Effector memory CD8-positive, alpha-beta T cell (primary cell): ENCODE data around the gene ANO10.

Source experiments
- ATAC-seq: fragments of 150-1000 bp; cut with Tn5 transposase; replicated peaks from 2 replicates; pipeline ENCODE4 v1.10.0; 2021; ENCODE audit warnings: mild to moderate bottlenecking, moderate library complexity
- DNase-seq, 3 experiments: peaks; one replicate each; pipeline ENCODE4 v3.0.0; 2021
- H3K27ac Mint-ChIP-seq, 2 donors: one replicate each; pipeline ENCODE4 v1.8.0; 2022; ENCODE audit warnings: mild to moderate bottlenecking in 2 of 2, mixed read lengths in 2 of 2, moderate library complexity in 2 of 2
- H3K27me3 Mint-ChIP-seq, 2 donors: one replicate each; pipeline ENCODE4 v1.8.0; 2022; ENCODE audit warnings: mixed read lengths in 2 of 2
- H3K36me3 Mint-ChIP-seq: one replicate; pipeline ENCODE4 v1.8.0; 2022; ENCODE audit warnings: mild to moderate bottlenecking, moderate library complexity, mixed read lengths; ENCODE audit not compliant: insufficient read depth
- H3K4me1 Mint-ChIP-seq, 2 donors: one replicate each; pipeline ENCODE4 v1.8.0; 2022; ENCODE audit warnings: low read depth in 2 of 2, mixed read lengths in 2 of 2
- H3K4me3 Mint-ChIP-seq, 2 donors: one replicate each; pipeline ENCODE4 v1.8.0; 2022; ENCODE audit warnings: mild to moderate bottlenecking in 2 of 2, mixed read lengths in 2 of 2, moderate library complexity in 2 of 2
- H3K9me3 Mint-ChIP-seq, 2 donors: one replicate each; pipeline ENCODE4 v1.8.0; 2022; ENCODE audit warnings: mixed read lengths in 2 of 2

The ANO10 gene

DNA sequence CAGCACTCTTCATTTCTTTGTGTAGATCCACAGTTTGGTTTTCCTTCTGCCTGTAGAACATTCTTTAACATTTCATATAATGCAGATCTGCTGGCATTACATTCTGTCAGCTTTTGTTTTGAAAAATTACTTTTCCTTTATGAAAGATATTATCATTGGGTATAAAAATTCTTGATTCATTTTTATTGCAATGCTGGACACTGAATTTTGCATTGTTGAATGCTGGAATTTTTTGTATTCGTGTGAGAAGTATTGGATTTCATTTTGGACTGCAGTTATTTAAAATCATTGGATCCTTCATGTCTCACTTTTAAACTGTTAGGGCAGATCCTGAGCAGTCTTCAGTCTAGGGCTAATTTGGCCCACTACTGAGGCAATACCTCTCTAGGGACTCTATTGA lies 268.4 kb downstream of the ANO10 start:
- H3K4me3 Mint-ChIP-seq = no peak overlapping the region
- ATAC-seq = no peak

DNA sequence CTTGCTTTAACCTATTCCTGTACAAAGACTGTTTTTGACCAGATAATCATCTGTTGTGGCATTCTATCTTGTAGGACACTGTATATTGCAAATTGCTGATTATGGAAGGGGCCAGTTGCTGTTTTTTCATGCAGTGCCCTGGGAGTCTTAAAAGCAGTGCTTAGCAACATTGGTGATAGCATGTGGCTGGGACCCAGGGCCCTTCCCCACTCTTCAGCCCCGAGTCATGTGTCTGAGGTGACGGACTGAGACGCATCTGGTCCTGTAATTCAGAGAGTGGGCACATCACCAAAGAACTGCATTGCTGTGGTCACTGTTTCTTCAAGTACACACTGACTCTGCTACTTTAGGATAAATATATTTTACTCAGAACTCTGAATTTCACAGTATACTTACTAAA lies 272.1 kb downstream of the ANO10 start:
- DNase-seq = no peak
- Mint-ChIP-seq H3K4me1 (peaks cover 43 to 65% of the 10 kb centered on the region in 2 donors), H3K27me3 (no peaks in the 10 kb centered on the region), H3K27ac (peak overlapping the region in 1 of 2 donors; percentile 96), H3K9me3 (peaks cover 12 to 20% of the 10 kb centered on the region in 2 donors), H3K36me3 (peaks cover 54% of the 10 kb centered on the region), H3K4me3 (no peak overlapping the region)
- ATAC-seq = no peak

More for the DNA sequence above, 268.4 kb downstream of the ANO10 start:
- Mint-ChIP-seq H3K27me3 (no peaks in the 10 kb centered on the region), H3K27ac (peak overlapping the region in 1 of 2 donors; percentile 24), H3K4me1 (peaks cover 15 to 31% of the 10 kb centered on the region in 2 donors), H3K9me3 (peaks cover 18 to 31% of the 10 kb centered on the region in 2 donors), H3K36me3 (peaks cover 29% of the 10 kb centered on the region)
- no peak for DNase-seq

DNA sequence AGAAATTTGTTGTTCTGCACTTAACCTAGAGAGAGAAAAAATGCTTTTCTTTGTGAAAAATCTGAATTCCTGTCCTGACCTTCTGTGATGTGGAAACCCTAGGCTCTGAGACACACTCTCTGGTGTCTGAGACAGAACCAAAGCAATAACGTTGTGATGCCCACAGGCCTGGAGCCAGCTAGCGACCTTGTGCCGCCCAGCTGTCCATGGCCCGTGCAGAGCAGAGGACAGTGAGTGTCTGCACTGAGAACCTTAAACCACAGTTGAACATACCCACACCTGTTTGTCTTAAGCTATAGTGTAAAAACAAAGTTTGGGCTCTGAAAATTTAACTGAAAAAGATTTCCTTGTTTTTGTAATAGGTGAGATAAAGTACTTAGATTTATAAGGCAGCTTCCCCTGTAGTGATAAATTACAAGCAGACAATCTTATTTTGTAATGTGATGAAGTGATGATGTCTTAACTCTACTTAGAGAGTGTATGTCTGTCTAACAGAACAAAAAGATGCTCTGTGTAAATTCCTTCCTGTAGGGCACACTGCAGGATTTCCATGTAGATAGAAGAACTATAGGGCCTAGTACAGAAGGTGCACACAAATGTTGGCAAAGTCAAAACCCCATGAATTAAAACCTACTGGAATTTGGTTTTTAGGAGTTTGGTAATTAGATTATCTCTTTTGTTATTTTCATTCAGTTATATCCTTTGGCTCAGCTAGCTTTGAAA lies 272.8 kb downstream of the ANO10 start:
- H3K4me3 Mint-ChIP-seq = peak overlapping the region; percentile 75 to 83
- ATAC-seq = no peak
- peaks cover 42 to 65% of the 10 kb centered on the region in 2 donors for H3K4me1 Mint-ChIP-seq
- peak overlapping the region; percentile 96 to 99 for H3K27ac Mint-ChIP-seq
- peaks cover 61% of the 10 kb centered on the region for H3K36me3 Mint-ChIP-seq
- no peaks in the 10 kb centered on the region for H3K27me3 Mint-ChIP-seq
- DNase-seq = no peak
- H3K9me3 Mint-ChIP-seq = peaks cover 7 to 13% of the 10 kb centered on the region in 2 donors

DNA sequence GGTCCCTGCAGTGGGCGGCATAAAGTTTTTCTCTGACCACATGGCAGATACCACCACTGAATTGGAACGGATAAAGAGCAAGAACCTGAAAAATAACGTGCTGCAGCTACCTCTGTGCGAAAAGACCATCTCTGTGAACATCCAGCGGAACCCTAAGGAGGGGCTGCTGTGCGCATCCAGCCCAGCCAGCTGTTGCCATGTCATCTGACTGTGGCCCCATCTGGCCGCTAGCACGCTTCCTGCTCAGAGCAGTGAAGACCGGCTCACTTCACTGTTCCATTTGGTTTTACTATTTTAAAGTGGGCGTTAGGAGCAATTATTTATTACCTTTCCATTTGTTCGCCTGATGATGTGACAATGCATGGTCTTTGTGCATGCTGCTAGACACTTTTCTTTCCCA lies 273.5 kb downstream of the ANO10 start:
- peaks cover 62% of the 10 kb centered on the region for H3K36me3 Mint-ChIP-seq

DNA sequence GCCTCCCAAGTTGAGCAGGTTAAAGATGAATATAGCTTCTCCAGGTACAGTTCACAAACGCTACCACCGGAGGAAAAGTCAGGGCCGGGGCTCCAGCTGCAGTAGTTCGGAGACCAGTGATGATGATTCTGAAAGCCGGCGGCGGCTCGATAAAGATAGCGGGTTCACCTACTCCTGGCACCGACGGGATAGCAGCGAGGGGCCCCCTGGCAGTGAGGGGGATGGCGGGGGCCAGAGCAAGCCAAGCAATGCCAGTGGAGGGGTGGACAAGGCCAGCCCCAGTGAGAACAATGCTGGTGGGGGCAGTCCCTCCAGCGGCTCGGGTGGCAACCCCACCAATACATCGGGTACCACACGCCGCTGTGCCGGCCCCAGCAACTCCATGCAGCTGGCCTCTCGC lies 274.0 kb downstream of the ANO10 start:
- no peak for ATAC-seq
- Mint-ChIP-seq H3K9me3 (peaks cover 7 to 8% of the 10 kb centered on the region in 2 donors), H3K4me3 (peak overlapping the region; percentile 75 to 83), H3K27ac (peak overlapping the region; percentile 96 to 99), H3K4me1 (peaks cover 47 to 74% of the 10 kb centered on the region in 2 donors), H3K36me3 (peaks cover 66% of the 10 kb centered on the region), H3K27me3 (no peaks in the 10 kb centered on the region)
- no peak for DNase-seq

More for the DNA sequence above, 273.5 kb downstream of the ANO10 start:
- peak overlapping the region; percentile 75 to 83 for H3K4me3 Mint-ChIP-seq
- no peak for ATAC-seq
- no peak for DNase-seq
- H3K27ac Mint-ChIP-seq = peak overlapping the region; percentile 96 to 99
- no peaks in the 10 kb centered on the region for H3K27me3 Mint-ChIP-seq
- peaks cover 47 to 69% of the 10 kb centered on the region in 2 donors for H3K4me1 Mint-ChIP-seq
- H3K9me3 Mint-ChIP-seq = peaks cover 7 to 8% of the 10 kb centered on the region in 2 donors

DNA sequence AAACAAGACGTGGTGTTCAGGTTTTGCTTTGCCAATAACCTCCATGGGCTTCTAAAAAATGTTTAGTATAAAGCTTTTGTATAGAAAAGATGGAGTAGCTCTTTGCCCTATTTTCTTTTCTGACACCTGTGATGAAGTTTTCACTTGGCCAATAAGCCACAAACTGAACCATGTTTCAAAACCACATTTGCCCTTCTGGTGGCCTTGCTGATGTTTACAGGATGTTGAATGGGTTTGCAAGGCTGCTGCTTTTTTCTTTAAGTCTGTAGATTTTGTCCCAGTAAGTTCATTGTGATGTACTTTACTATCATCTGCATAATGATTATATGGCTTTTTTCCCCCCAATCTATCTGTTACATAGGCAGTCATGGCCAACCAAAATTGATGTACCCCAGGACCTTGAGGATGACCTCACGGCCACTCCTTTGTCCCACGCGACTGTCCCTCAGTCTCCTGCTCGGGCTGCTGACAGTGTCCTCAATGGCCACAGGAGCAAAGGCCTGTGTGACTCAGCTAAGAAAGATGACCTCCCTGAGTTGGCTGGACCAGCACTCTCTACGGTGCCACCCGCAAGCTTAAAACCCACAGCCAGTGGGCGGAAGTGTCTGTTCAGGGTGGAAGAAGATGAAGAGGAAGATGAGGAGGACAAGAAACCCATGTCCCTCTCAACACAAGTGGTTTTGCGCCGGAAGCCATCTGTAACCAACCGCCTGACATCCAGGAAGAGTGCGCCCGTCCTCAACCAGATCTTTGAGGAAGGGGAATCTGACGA lies 274.6 kb downstream of the ANO10 start:
- Mint-ChIP-seq H3K27ac (peak overlapping the region; percentile 96 to 99), H3K27me3 (no peaks in the 10 kb centered on the region), H3K4me1 (peaks cover 53 to 79% of the 10 kb centered on the region in 2 donors), H3K9me3 (peaks cover 7% of the 10 kb centered on the region in 2 donors), H3K36me3 (peaks cover 70% of the 10 kb centered on the region), H3K4me3 (peak overlapping the region; percentile 75 to 83)
- ATAC-seq (peak; percentile 83), DNase-seq (peak; percentile 53 to 61 (median 59))

DNA sequence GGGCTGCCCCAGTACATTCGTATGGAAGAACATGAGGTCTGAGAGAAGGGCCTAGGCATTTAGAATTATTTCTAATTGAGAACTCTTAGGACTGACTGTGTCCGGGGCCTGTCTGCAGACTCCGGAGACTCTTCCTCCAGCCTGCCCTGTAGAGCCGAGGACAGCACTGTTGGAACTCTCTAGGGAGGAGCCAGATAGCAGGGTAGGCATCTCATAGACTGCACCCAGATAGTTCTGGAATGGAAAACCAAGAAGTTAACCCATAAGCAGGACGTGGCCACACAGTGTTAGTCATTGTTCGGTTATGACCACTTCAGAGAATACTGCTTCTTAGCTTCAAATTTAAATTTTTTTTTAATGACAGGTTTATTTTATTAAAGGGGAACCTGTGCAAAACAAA lies 275.9 kb downstream of the ANO10 start:
- DNase-seq (no peak), ATAC-seq (no peak)
- Mint-ChIP-seq H3K36me3 (peaks cover 81% of the 10 kb centered on the region), H3K4me1 (peaks cover 49 to 71% of the 10 kb centered on the region in 2 donors), H3K9me3 (no peaks in the 10 kb centered on the region), H3K27ac (peak overlapping the region; percentile 96 to 99), H3K27me3 (no peaks in the 10 kb centered on the region), H3K4me3 (peak overlapping the region; percentile 75 to 83)

DNA sequence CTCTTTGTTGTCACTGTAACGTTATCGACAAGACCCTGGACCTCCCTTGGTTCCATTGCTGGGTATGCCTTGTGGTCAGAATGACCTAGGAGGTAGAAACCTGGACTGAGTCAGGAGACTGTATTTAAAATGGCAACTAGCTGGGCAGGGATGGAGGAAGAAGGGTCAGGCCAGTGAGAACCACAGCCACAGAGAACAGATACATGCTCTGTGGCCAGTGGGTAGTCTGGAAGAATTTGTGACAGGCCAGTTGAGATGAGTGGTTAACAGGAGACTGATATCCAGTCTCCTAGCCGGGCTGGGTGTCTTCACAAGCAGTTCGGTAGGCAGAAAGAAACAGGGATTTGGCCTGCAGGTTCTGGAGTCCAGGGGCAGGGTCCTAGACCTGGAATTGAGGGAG lies 276.6 kb downstream of the ANO10 start:
- Mint-ChIP-seq H3K36me3 (peaks cover 83% of the 10 kb centered on the region), H3K4me3 (peak overlapping the region; percentile 75 to 83), H3K27ac (peak overlapping the region; percentile 96 to 99), H3K4me1 (peaks cover 49 to 71% of the 10 kb centered on the region in 2 donors), H3K27me3 (no peaks in the 10 kb centered on the region), H3K9me3 (no peaks in the 10 kb centered on the region)
- no peak for DNase-seq
- no peak for ATAC-seq

DNA sequence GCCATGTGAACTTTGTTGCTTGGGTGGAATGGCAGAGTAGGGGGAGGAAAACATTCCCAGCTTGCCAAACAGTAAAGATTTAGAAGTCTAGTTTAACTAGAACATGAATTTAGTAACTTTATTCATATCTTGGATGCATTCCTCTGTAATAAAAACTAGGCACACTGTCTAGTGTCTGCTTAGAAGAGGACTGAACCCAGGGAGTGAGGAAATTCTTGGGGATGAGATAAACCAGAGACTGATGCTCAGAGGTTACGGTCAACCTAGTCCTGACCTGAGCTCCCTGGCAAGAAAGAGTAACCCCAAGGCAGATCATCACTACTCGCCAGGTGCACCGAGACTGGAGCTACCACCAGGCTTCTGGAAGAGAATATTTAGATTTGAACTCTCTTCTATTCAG lies 277.3 kb downstream of the ANO10 start:
- H3K27ac Mint-ChIP-seq = peak overlapping the region; percentile 62 to 96
- no peak for ATAC-seq

DNA sequence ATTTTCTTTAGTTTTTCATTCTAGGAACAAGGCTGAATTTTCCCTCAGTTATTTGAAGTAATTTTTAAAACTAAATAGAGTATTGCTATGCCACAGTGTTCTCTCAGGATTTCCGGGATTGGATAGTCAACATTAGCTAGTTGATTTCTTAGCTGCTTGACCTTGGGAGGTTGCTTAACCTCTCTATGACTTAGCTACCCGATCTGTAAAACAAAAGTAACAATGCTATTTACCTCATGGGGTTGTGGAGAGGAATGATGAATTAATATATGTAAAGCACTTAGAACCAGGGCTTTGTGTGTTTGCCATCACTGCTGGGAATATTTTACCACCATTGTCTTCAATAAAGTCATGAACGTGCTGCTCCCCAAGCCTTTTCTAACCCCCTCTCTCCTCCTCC lies 278.0 kb downstream of the ANO10 start:
- Mint-ChIP-seq H3K4me3 (peak overlapping the region; percentile 33 to 54), H3K27ac (peak overlapping the region; percentile 81 to 85), H3K27me3 (no peaks in the 10 kb centered on the region), H3K36me3 (peaks cover 84% of the 10 kb centered on the region), H3K9me3 (no peaks in the 10 kb centered on the region), H3K4me1 (peaks cover 47 to 71% of the 10 kb centered on the region in 2 donors)
- ATAC-seq = no peak
- no peak for DNase-seq

More for the DNA sequence above, 277.3 kb downstream of the ANO10 start:
- no peak for DNase-seq
- H3K9me3 Mint-ChIP-seq = no peaks in the 10 kb centered on the region
- no peaks in the 10 kb centered on the region for H3K27me3 Mint-ChIP-seq
- H3K36me3 Mint-ChIP-seq = peaks cover 84% of the 10 kb centered on the region
- H3K4me3 Mint-ChIP-seq = peak overlapping the region; percentile 12 to 29
- H3K4me1 Mint-ChIP-seq = peaks cover 51 to 76% of the 10 kb centered on the region in 2 donors

DNA sequence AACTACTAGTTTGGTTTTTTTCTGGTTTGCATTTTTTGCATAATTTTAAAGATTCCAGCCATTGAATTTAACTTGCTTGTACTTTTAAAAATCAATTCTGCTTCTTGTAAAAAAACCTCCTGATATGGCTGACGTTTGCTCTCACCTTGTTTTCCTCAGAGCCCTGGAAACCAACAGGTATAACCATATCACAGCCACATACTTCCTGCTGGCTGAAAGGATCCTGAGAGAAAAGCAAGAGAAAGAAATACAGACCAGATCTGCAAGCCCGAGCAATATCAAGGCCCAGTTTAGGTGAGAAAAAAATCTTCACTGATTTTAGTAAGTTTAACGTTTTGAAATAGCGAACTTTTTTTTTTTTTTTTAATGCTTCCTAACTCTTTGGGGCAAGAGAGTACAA lies 278.6 kb downstream of the ANO10 start:
- Mint-ChIP-seq H3K27me3 (no peaks in the 10 kb centered on the region), H3K4me1 (peaks cover 44 to 65% of the 10 kb centered on the region in 2 donors), H3K9me3 (no peaks in the 10 kb centered on the region), H3K27ac (peak overlapping the region; percentile 81 to 85), H3K4me3 (peak overlapping the region; percentile 33 to 54), H3K36me3 (peaks cover 85% of the 10 kb centered on the region)
- peak; percentile 29 for ATAC-seq
- DNase-seq = no peak

DNA sequence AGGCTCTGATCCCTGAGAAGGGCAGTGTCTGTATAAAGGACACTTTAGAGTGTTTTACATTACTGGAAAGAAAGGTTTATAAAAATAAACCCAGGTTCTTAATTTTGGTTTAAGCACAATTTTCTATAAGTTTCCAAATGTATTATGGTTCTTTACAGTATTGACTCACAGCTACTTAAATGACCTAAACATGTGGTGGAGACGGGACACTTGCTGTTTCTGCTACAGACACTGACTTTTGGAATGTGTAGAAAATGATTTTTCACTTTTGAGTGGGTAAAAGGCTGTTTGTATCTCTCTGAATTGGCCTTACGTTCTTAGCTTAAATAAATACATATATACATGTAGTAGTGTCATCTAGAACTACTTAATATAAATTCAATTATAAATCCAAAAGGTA lies 280.0 kb downstream of the ANO10 start:
- H3K4me3 Mint-ChIP-seq = no peak overlapping the region
- peak overlapping the region; percentile 77 to 85 for H3K27ac Mint-ChIP-seq
- H3K27me3 Mint-ChIP-seq = no peaks in the 10 kb centered on the region
- ATAC-seq = no peak
- peaks cover 0 to 2% of the 10 kb centered on the region in 2 donors for H3K9me3 Mint-ChIP-seq
- H3K4me1 Mint-ChIP-seq = peaks cover 34 to 52% of the 10 kb centered on the region in 2 donors
- peaks cover 84% of the 10 kb centered on the region for H3K36me3 Mint-ChIP-seq
- DNase-seq = no peak

DNA sequence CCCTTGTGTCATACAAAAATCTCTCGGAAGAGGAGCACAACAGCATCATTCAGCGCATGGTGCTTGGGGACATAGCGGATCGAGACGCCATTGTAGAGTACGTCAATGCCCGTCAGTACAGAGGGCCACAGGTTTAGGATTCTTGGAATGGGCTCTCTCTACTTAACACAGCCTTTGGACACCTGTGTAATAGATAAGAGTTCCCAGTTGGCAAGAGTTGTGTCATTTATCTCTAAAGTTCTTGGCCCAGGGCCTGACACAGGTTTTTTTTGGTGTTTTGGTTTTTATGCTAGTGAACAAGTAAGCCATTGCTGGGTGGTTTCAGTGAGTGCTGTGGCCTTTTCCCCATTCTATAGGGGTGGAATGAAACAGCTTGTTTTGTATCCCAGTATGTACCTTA lies 281.4 kb downstream of the ANO10 start:
- ATAC-seq = no peak
- H3K9me3 Mint-ChIP-seq = peaks cover 0 to 12% of the 10 kb centered on the region in 2 donors
- H3K4me3 Mint-ChIP-seq = no peak overlapping the region
- H3K27ac Mint-ChIP-seq = no peak overlapping the region
- H3K36me3 Mint-ChIP-seq = peaks cover 91% of the 10 kb centered on the region
- H3K27me3 Mint-ChIP-seq = no peaks in the 10 kb centered on the region
- peaks cover 29 to 46% of the 10 kb centered on the region in 2 donors for H3K4me1 Mint-ChIP-seq
- no peak for DNase-seq
